Spinal cord (tissue), 10 donors: ENCODE data around the gene UTY. TPM values are rescaled to one million over a fixed set of nuclear protein-coding genes. Genes with fewer than 3 reads are reported as not detected.

Experiments used
- DNase-seq, 6 donors: peaks; one replicate each; pipeline versions ENCODE4 v3.0.0 to v3.0.0-alpha.2; 2013 to 2015; ENCODE audit warnings: low spot score in 6 of 6, low read depth in 4 of 6
- H3K27ac ChIP-seq: one replicate; pipeline ENCODE4 v1.5.1; 2013; ENCODE audit warnings: low read depth, low read length, control low read depth
- H3K27me3 ChIP-seq: one replicate; pipeline ENCODE4 v1.6.1; 2013; ENCODE audit warnings: low read length; ENCODE audit not compliant: control insufficient read depth, insufficient read depth
- H3K36me3 ChIP-seq: one replicate; pipeline ENCODE4 v1.6.1; 2013; ENCODE audit warnings: low read length; ENCODE audit not compliant: control insufficient read depth, insufficient read depth
- H3K4me1 ChIP-seq: one replicate; pipeline ENCODE4 v1.6.1; 2013; ENCODE audit warnings: low read length; ENCODE audit not compliant: control insufficient read depth, insufficient read depth
- H3K4me3 ChIP-seq: one replicate; pipeline ENCODE4 v1.5.1; 2013; ENCODE audit warnings: low read depth, low read length, control low read depth
- H3K9me3 ChIP-seq: one replicate; pipeline ENCODE4 v1.6.1; 2013; ENCODE audit warnings: low read length; ENCODE audit not compliant: control insufficient read depth, insufficient read depth
- WGBS: methylation state at CpG from one replicate; pipeline ENCODE4 v1.1.5; 2013; ENCODE audit warnings: missing lambda C conversion rate; ENCODE audit not compliant: insufficient coverage; 5-methylcytosine and 5-hydroxymethylcytosine counted together
- polyA plus RNA-seq, 2 donors: library from polyadenylated mRNA; unstranded; fragments of 120-200 nt; gene quantifications; one replicate each; pipeline ENCODE4 v1.2.1, GENCODE V29; 2013; ENCODE audit not compliant: insufficient read length in 2 of 2
- total RNA-seq, 2 donors: library from RNA; depleted of rRNA in 1 of 2; stranded (reverse); fragments of 120-200 nt in 1 of 2; fragments of >200 nt in 1 of 2; gene quantifications; one replicate each; pipeline versions ENCODE4 v1.2.3 to v1.2.4, GENCODE V29; 2013 to 2014
- donor health status: healthy.

Gene UTY
- total and polyA plus RNA-seq, 4 donors, result 10.3 to 11.9 TPM; not detected in 2

GRCh38 chrY:13450596-13451130, 29.2 kb downstream of the UTY start:
- no peak overlapping the region for H3K27ac ChIP-seq
- no CpG with 5 or more reads among the region's 11 CpGs for WGBS
- no peaks in the 10 kb centered on the region for H3K27me3 ChIP-seq
- no peaks in the 10 kb centered on the region for H3K4me1 ChIP-seq
- DNase-seq, result no peak
- H3K4me3 ChIP-seq, result no peak overlapping the region
- H3K9me3 ChIP-seq, result no peaks in the 10 kb centered on the region
- H3K36me3 ChIP-seq, result no peaks in the 10 kb centered on the region

- Histone ChIP-seq H3K4me3 (no peak overlapping the region), H3K9me3 (no peaks in the 10 kb centered on the region), H3K27ac (no peak overlapping the region), H3K4me1 (no peaks in the 10 kb centered on the region), H3K36me3 (no peaks in the 10 kb centered on the region), H3K27me3 (no peaks in the 10 kb centered on the region)
- WGBS, result no CpG with 5 or more reads among the region's 1 CpG
- no peak for DNase-seq
Observed at GRCh38 chrY:13445566-13445965, 34.3 kb downstream of the UTY start.

- Histone ChIP-seq H3K27ac (no peak overlapping the region), H3K27me3 (no peaks in the 10 kb centered on the region), H3K4me3 (no peak overlapping the region), H3K9me3 (no peaks in the 10 kb centered on the region), H3K4me1 (no peaks in the 10 kb centered on the region), H3K36me3 (no peaks in the 10 kb centered on the region)
- DNase-seq, result no peak
- no CpG with 5 or more reads among the region's 7 CpGs for WGBS
Observed at GRCh38 chrY:13443146-13443545, 36.7 kb downstream of the UTY start.

GRCh38 chrY:13440811-13441210, 39.0 kb downstream of the UTY start:
- no CpG with 5 or more reads among the region's 1 CpG for WGBS
- H3K9me3 ChIP-seq, result no peaks in the 10 kb centered on the region
- no peak for DNase-seq
- H3K4me1 ChIP-seq, result no peaks in the 10 kb centered on the region
- H3K27me3 ChIP-seq, result no peaks in the 10 kb centered on the region
- no peaks in the 10 kb centered on the region for H3K36me3 ChIP-seq
- H3K27ac ChIP-seq, result no peak overlapping the region
- H3K4me3 ChIP-seq, result no peak overlapping the region

GRCh38 chrY:13435968-13436937, 43.6 kb downstream of the UTY start:
- Histone ChIP-seq H3K4me1 (no peaks in the 10 kb centered on the region), H3K4me3 (no peak overlapping the region), H3K27me3 (no peaks in the 10 kb centered on the region), H3K36me3 (no peaks in the 10 kb centered on the region), H3K9me3 (no peaks in the 10 kb centered on the region), H3K27ac (no peak overlapping the region)
- no CpG with 5 or more reads among the region's 25 CpGs for WGBS
- DNase-seq, result no peak

- Histone ChIP-seq H3K4me1 (no peaks in the 10 kb centered on the region), H3K9me3 (no peaks in the 10 kb centered on the region), H3K4me3 (no peak overlapping the region), H3K27me3 (no peaks in the 10 kb centered on the region), H3K36me3 (no peaks in the 10 kb centered on the region), H3K27ac (no peak overlapping the region)
- no peak for DNase-seq
- WGBS, result no CpG with 5 or more reads among the region's 22 CpGs
Observed at GRCh38 chrY:13435206-13435967, 44.4 kb downstream of the UTY start.

GRCh38 chrY:13432293-13433025, 47.4 kb downstream of the UTY start:
- Histone ChIP-seq H3K9me3 (no peaks in the 10 kb centered on the region), H3K27ac (no peak overlapping the region), H3K36me3 (no peaks in the 10 kb centered on the region), H3K4me3 (no peak overlapping the region), H3K27me3 (no peaks in the 10 kb centered on the region), H3K4me1 (no peaks in the 10 kb centered on the region)
- WGBS, result no CpG with 5 or more reads among the region's 3 CpGs
- DNase-seq, result no peak

- no peaks in the 10 kb centered on the region for H3K9me3 ChIP-seq
- no peaks in the 10 kb centered on the region for H3K4me1 ChIP-seq
- no CpG with 5 or more reads among the region's 3 CpGs for WGBS
- no peak for DNase-seq
- no peaks in the 10 kb centered on the region for H3K27me3 ChIP-seq
- no peaks in the 10 kb centered on the region for H3K36me3 ChIP-seq
- H3K4me3 ChIP-seq, result no peak overlapping the region
- H3K27ac ChIP-seq, result no peak overlapping the region
Observed at GRCh38 chrY:13429551-13429950, 50.3 kb downstream of the UTY start.

GRCh38 chrY:13423281-13423732, 56.5 kb downstream of the UTY start:
- H3K4me1 ChIP-seq, result no peaks in the 10 kb centered on the region
- no peaks in the 10 kb centered on the region for H3K36me3 ChIP-seq
- H3K4me3 ChIP-seq, result no peak overlapping the region
- DNase-seq, result peak in 1 of 6 donors; percentile 1
- no peaks in the 10 kb centered on the region for H3K27me3 ChIP-seq
- H3K9me3 ChIP-seq, result no peaks in the 10 kb centered on the region
- no peak overlapping the region for H3K27ac ChIP-seq
- WGBS, result no CpG with 5 or more reads among the region's 5 CpGs
